HEK293 (cell line): ENCODE measurements around the gene MED15.

Experiments
- HOXA7 ChIP-seq: sonication (generic); formaldehyde crosslinking; IDR thresholded peaks from 2 replicates; pipeline ENCODE4 v1.8.1; 2022; ENCODE audit warnings: missing genetic modification reagents, borderline replicate concordance
- SP2 ChIP-seq: fragments of 450-650 bp; formaldehyde crosslinking; IDR thresholded peaks from 2 replicates; pipeline ENCODE4 v1.5.1; 2016; ENCODE audit warnings: missing biosample characterization, missing genetic modification characterization
- TCF7L2 ChIP-seq: IDR thresholded peaks from 2 replicates; pipeline ENCODE4 v1.6.1; 2011; ENCODE audit warnings: low read depth, mild to moderate bottlenecking, inconsistent platforms, low read length, moderate library complexity, borderline replicate concordance
- ZBTB8A ChIP-seq: fragments of 450-650 bp; formaldehyde crosslinking; IDR thresholded peaks from 2 replicates; pipeline ENCODE4 v1.5.1; 2016; ENCODE audit warnings: missing biosample characterization, missing genetic modification characterization
- ZFP41 ChIP-seq: fragments of 450-650 bp; formaldehyde crosslinking; IDR thresholded peaks from 2 replicates; pipeline ENCODE4 v1.5.1; 2016; ENCODE audit warnings: missing biosample characterization, missing genetic modification characterization, borderline replicate concordance
- ZNF549 ChIP-seq: fragments of 450-650 bp; IDR thresholded peaks from 2 replicates; pipeline ENCODE4 v1.5.1; 2018; ENCODE audit warnings: missing biosample characterization, missing genetic modification characterization, mild to moderate bottlenecking, inconsistent platforms, moderate library complexity
- TF ChIP-seq, protein P1 (sequence below): fragments of 450-650 bp; formaldehyde crosslinking; IDR thresholded peaks from 2 replicates; pipeline ENCODE4 v1.5.1; 2016; ENCODE audit warnings: missing biosample characterization, missing genetic modification characterization
- TF ChIP-seq, protein P2 (sequence below): fragments of 450-650 bp; formaldehyde crosslinking; IDR thresholded peaks from 2 replicates; pipeline ENCODE4 v1.5.1; 2016; ENCODE audit warnings: missing biosample characterization, missing genetic modification characterization
- TF ChIP-seq, protein P3 (sequence below): fragments of 450-650 bp; formaldehyde crosslinking; IDR thresholded peaks from 2 replicates; pipeline ENCODE4 v1.5.1; 2017; ENCODE audit warnings: missing biosample characterization, mild to moderate bottlenecking, missing genetic modification characterization, moderate library complexity
- TF ChIP-seq, protein P4 (sequence below): IDR thresholded peaks from 2 replicates; pipeline ENCODE4 v1.6.1; 2011; ENCODE audit warnings: mild to moderate bottlenecking, low read depth, low read length, borderline replicate concordance

DNA sequence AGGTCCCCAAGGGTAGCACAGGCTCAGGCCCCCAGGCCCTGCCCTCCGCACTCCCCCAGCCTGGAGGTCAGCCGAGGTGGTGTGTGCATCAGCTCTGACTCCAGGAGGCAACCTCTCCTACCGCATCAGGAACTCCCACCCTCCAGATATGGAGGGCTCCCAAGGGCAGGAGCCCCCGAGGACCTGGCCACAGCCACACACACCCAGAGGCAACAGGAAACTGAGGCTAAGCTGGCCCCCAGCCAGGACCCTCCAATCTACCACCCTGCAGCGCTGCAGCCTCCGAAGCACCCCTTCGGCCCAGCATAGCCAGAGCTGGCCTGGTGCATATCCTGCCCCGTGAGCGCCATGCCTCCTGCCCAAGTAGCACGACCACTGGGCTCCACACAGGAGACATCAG is 104.0 kb downstream of the MED15 start:
- TF ChIP-seq ZFP41 (tag by site-specific recombination) = no peak
- no peak for TF ChIP-seq HOXA7
- TF ChIP-seq, protein P1, sequence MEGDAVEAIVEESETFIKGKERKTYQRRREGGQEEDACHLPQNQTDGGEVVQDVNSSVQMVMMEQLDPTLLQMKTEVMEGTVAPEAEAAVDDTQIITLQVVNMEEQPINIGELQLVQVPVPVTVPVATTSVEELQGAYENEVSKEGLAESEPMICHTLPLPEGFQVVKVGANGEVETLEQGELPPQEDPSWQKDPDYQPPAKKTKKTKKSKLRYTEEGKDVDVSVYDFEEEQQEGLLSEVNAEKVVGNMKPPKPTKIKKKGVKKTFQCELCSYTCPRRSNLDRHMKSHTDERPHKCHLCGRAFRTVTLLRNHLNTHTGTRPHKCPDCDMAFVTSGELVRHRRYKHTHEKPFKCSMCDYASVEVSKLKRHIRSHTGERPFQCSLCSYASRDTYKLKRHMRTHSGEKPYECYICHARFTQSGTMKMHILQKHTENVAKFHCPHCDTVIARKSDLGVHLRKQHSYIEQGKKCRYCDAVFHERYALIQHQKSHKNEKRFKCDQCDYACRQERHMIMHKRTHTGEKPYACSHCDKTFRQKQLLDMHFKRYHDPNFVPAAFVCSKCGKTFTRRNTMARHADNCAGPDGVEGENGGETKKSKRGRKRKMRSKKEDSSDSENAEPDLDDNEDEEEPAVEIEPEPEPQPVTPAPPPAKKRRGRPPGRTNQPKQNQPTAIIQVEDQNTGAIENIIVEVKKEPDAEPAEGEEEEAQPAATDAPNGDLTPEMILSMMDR = no peak
- no peak for TF ChIP-seq TCF7L2
- TF ChIP-seq, protein P2, sequence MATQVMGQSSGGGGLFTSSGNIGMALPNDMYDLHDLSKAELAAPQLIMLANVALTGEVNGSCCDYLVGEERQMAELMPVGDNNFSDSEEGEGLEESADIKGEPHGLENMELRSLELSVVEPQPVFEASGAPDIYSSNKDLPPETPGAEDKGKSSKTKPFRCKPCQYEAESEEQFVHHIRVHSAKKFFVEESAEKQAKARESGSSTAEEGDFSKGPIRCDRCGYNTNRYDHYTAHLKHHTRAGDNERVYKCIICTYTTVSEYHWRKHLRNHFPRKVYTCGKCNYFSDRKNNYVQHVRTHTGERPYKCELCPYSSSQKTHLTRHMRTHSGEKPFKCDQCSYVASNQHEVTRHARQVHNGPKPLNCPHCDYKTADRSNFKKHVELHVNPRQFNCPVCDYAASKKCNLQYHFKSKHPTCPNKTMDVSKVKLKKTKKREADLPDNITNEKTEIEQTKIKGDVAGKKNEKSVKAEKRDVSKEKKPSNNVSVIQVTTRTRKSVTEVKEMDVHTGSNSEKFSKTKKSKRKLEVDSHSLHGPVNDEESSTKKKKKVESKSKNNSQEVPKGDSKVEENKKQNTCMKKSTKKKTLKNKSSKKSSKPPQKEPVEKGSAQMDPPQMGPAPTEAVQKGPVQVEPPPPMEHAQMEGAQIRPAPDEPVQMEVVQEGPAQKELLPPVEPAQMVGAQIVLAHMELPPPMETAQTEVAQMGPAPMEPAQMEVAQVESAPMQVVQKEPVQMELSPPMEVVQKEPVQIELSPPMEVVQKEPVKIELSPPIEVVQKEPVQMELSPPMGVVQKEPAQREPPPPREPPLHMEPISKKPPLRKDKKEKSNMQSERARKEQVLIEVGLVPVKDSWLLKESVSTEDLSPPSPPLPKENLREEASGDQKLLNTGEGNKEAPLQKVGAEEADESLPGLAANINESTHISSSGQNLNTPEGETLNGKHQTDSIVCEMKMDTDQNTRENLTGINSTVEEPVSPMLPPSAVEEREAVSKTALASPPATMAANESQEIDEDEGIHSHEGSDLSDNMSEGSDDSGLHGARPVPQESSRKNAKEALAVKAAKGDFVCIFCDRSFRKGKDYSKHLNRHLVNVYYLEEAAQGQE = no peak
- TF ChIP-seq, protein P3, sequence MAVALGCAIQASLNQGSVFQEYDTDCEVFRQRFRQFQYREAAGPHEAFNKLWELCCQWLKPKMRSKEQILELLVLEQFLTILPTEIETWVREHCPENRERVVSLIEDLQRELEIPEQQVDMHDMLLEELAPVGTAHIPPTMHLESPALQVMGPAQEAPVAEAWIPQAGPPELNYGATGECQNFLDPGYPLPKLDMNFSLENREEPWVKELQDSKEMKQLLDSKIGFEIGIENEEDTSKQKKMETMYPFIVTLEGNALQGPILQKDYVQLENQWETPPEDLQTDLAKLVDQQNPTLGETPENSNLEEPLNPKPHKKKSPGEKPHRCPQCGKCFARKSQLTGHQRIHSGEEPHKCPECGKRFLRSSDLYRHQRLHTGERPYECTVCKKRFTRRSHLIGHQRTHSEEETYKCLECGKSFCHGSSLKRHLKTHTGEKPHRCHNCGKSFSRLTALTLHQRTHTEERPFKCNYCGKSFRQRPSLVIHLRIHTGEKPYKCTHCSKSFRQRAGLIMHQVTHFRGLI = no peak
- TF ChIP-seq, protein P4, sequence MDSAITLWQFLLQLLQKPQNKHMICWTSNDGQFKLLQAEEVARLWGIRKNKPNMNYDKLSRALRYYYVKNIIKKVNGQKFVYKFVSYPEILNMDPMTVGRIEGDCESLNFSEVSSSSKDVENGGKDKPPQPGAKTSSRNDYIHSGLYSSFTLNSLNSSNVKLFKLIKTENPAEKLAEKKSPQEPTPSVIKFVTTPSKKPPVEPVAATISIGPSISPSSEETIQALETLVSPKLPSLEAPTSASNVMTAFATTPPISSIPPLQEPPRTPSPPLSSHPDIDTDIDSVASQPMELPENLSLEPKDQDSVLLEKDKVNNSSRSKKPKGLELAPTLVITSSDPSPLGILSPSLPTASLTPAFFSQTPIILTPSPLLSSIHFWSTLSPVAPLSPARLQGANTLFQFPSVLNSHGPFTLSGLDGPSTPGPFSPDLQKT = no peak
- no peak for TF ChIP-seq ZBTB8A (tag by site-specific recombination)
- TF ChIP-seq SP2 = no peak
- TF ChIP-seq ZNF549 (tag by site-specific recombination) = no peak
